OCI-LY1 (cell line): ENCODE data around the gene DQX1.

Source experiments
- H2AFZ ChIP-seq: fragments of 200-600 bp; sonication (generic), shearing (Covaris generic); 2 replicates; pipeline ENCODE4 v1.6.0; 2014; ENCODE audit warnings: antibody characterized with exemption, mild to moderate bottlenecking, low read length
- H3F3A ChIP-seq: fragments of 200-600 bp; sonication (generic), shearing (Covaris generic); 2 replicates; pipeline ENCODE4 v1.6.0; 2014; ENCODE audit warnings: mild to moderate bottlenecking, antibody characterized with exemption, low read length, moderate library complexity; ENCODE audit not compliant: insufficient read depth
- H3K27ac ChIP-seq: fragments of 200-600 bp; sonication (generic); 2 replicates; pipeline ENCODE4 v1.5.1; 2014; ENCODE audit warnings: low read length, mixed run types, mild to moderate bottlenecking, low read depth; ENCODE audit not compliant: poor library complexity, severe bottlenecking
- H3K27me3 ChIP-seq: fragments of 200-600 bp; sonication (generic); 2 replicates; pipeline ENCODE4 v1.6.0; 2014; ENCODE audit warnings: antibody characterized with exemption, mild to moderate bottlenecking, low read length, moderate library complexity; ENCODE audit not compliant: insufficient read depth
- H3K36me3 ChIP-seq: fragments of 200-600 bp; sonication (generic); 2 replicates; pipeline ENCODE4 v1.6.1; 2014; ENCODE audit warnings: mild to moderate bottlenecking, antibody characterized with exemption, low read length, moderate library complexity, mixed read lengths; ENCODE audit not compliant: insufficient read depth
- H3K4me1 ChIP-seq: fragments of 200-600 bp; sonication (generic); 2 replicates; pipeline ENCODE4 v1.5.1; 2014; ENCODE audit warnings: mild to moderate bottlenecking, low read length, moderate library complexity; ENCODE audit not compliant: insufficient read depth, severe bottlenecking
- H3K4me2 ChIP-seq: fragments of 200-600 bp; sonication (generic), shearing (Covaris generic); 2 replicates; pipeline ENCODE4 v1.6.1; 2014; ENCODE audit warnings: low read length
- H3K4me3 ChIP-seq: fragments of 200-600 bp; sonication (generic); 2 replicates; pipeline ENCODE4 v1.5.1; 2014; ENCODE audit warnings: low read length, low read depth, mild to moderate bottlenecking, mixed read lengths; ENCODE audit not compliant: poor library complexity, severe bottlenecking
- H3K79me2 ChIP-seq: fragments of 200-600 bp; shearing (Covaris generic); 2 replicates; pipeline ENCODE4 v1.6.1; 2016; ENCODE audit warnings: mixed run types, low read length, mixed read lengths; ENCODE audit not compliant: insufficient read depth
- H3K9ac ChIP-seq: fragments of 200-600 bp; sonication (generic), shearing (Covaris generic); 2 replicates; pipeline ENCODE4 v1.6.1; 2014; ENCODE audit warnings: mild to moderate bottlenecking, low read length, mixed read lengths
- H3K9me2 ChIP-seq: fragments of 200-600 bp; sonication (generic), shearing (Covaris generic); 2 replicates; pipeline ENCODE4 v1.6.1; 2014; ENCODE audit warnings: low read depth, mild to moderate bottlenecking, low read length, mixed read lengths
- H3K9me3 ChIP-seq: fragments of 200-600 bp; shearing (Covaris generic); 2 replicates; pipeline ENCODE4 v1.6.1; 2014; ENCODE audit warnings: low read length, mixed read lengths
- H4K20me1 ChIP-seq: fragments of 200-600 bp; sonication (generic), shearing (Covaris generic); 2 replicates; pipeline ENCODE4 v1.6.0; 2016; ENCODE audit warnings: mild to moderate bottlenecking, low read length; ENCODE audit not compliant: insufficient read depth
- CTCF ChIP-seq: fragments of 200-600 bp; sonication (generic), shearing (Covaris generic); IDR thresholded peaks from 2 replicates; pipeline ENCODE4 v1.5.1; 2017; ENCODE audit warnings: mild to moderate bottlenecking, antibody characterized with exemption, low read length, moderate library complexity, mixed read lengths
- EZH2 ChIP-seq: fragments of 200-600 bp; sonication (generic), shearing (Covaris generic); IDR thresholded peaks from 2 replicates; pipeline ENCODE4 v1.8.0; 2017; ENCODE audit warnings: borderline replicate concordance, mixed run types, mild to moderate bottlenecking, antibody characterized with exemption, low read length, moderate library complexity, mixed read lengths

The DQX1 gene

GRCh38 chr2:74491648-74492544 lies 34.1 kb downstream of the DQX1 start:
- Histone ChIP-seq H3F3A (no peaks in the 10 kb centered on the region), H3K9me3 (no peaks in the 10 kb centered on the region), H3K27ac (no peak overlapping the region), H3K4me3 (no peak overlapping the region), H3K4me2 (no peak overlapping the region), H3K27me3 (no peaks in the 10 kb centered on the region), H2AFZ (no peak overlapping the region), H3K4me1 (no peaks in the 10 kb centered on the region), H3K9ac (no peak overlapping the region), H3K9me2 (no peaks in the 10 kb centered on the region), H4K20me1 (no peaks in the 10 kb centered on the region), H3K36me3 (peaks cover 40% of the 10 kb centered on the region), H3K79me2 (no peaks in the 10 kb centered on the region)
- TF ChIP-seq CTCF (no peak), EZH2 (no peak)

GRCh38 chr2:74489906-74490305 lies 36.1 kb downstream of the DQX1 start:
- no peaks in the 10 kb centered on the region for H3K9me2 ChIP-seq
- TF ChIP-seq CTCF, result no peak
- TF ChIP-seq EZH2, result no peak

GRCh38 chr2:74488643-74489481 lies 37.2 kb downstream of the DQX1 start:
- TF ChIP-seq CTCF (no peak), EZH2 (no peak)
- no peaks in the 10 kb centered on the region for H3F3A ChIP-seq
- H3K9me2 ChIP-seq, result no peaks in the 10 kb centered on the region
- H3K4me1 ChIP-seq, result peaks cover 4% of the 10 kb centered on the region
- peaks cover 45% of the 10 kb centered on the region for H3K36me3 ChIP-seq
- no peaks in the 10 kb centered on the region for H3K27me3 ChIP-seq
- no peak overlapping the region for H3K9ac ChIP-seq
- H3K27ac ChIP-seq, result no peak overlapping the region
- no peak overlapping the region for H3K4me2 ChIP-seq
- no peak overlapping the region for H3K4me3 ChIP-seq
- H4K20me1 ChIP-seq, result no peaks in the 10 kb centered on the region
- no peaks in the 10 kb centered on the region for H3K9me3 ChIP-seq
- H3K79me2 ChIP-seq, result no peaks in the 10 kb centered on the region
- no peak overlapping the region for H2AFZ ChIP-seq

More at GRCh38 chr2:74489906-74490305, 36.1 kb downstream of the DQX1 start:
- Histone ChIP-seq H3F3A (no peaks in the 10 kb centered on the region), H3K4me2 (no peak overlapping the region), H4K20me1 (no peaks in the 10 kb centered on the region), H3K9ac (no peak overlapping the region), H3K27me3 (no peaks in the 10 kb centered on the region), H3K36me3 (peaks cover 46% of the 10 kb centered on the region), H3K4me3 (no peak overlapping the region), H3K27ac (no peak overlapping the region), H3K79me2 (no peaks in the 10 kb centered on the region), H2AFZ (no peak overlapping the region), H3K9me3 (no peaks in the 10 kb centered on the region), H3K4me1 (no peaks in the 10 kb centered on the region)
